Transverse colon (tissue), 4 donors: ENCODE results near the gene THOC7.

Experiments used
- POLR2A ChIP-seq: fragments of 450-650 bp; IDR thresholded peaks from one replicate; pipeline ENCODE4 v1.6.1; 2016; ENCODE audit warnings: antibody characterized with exemption, mild to moderate bottlenecking, moderate library complexity
- POLR2AphosphoS5 ChIP-seq, 3 donors: sonication (generic); formaldehyde crosslinking; IDR thresholded peaks; one replicate each; pipeline ENCODE4 v1.6.1; 2016; ENCODE audit warnings: antibody characterized with exemption in 3 of 3
- TF ChIP-seq, protein P1 (sequence below), 5 experiments: fragments of 200-600 bp in 3 of 5; fragments of 450-650 bp in 2 of 5; sonication (generic) in 3 of 5; IDR thresholded peaks; 1 replicate in 2 of 5; 2 replicates in 3 of 5; pipeline ENCODE4 v1.5.1; 2016 to 2017; ENCODE audit warnings: antibody characterized with exemption in 5 of 5, inconsistent platforms in 3 of 5, mild to moderate bottlenecking in 2 of 5, moderate library complexity in 1 of 5

DNA sequence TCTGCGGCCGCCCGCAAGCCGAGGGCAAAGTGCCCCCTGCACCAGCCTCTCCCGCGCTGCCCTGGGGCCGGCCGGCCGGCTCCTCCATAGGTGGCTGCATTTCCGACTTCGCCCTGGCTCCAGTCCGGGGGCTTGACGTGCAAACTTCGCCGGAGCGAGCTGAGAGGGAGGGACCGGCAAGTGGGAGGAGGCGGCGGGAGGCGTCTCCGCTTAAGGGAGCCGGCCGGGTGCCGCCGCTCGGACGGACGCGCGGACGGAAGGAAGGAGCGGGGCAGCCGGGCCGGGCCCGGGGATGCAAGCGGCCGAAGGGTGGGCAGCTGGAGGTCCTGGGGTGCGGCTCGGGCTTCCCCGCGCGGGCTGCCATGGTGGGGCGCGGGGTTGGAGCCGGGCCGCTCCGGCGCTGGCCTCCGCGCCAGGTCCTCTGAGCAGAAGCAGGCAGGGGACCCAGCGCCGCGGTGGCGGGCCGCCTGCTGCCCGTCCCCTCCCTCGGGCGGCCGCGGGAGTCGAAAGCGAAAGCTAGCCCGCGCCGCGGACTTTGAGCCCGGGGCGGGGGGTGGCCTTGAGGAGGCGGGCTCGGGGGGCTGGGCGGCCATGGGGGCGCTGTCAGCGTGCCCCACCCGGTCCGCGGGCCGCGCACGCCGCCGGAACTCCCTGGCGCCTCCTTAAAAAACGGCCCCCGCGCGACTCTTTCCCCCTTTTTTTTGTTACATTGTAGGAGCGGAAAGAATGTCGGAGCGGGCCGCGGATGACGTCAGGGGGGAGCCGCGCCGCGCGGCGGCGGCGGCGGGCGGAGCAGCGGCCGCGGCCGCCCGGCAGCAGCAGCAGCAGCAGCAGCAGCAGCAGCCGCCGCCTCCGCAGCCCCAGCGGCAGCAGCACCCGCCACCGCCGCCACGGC, 48.5 kb upstream of the THOC7 start, which contains the start of gene SCAANT1:
- TF ChIP-seq POLR2AphosphoS5 (IDR thresholded peaks at IDR 0.05), result peak; percentile 53 to 78 (median 77)
- TF ChIP-seq, protein P1, sequence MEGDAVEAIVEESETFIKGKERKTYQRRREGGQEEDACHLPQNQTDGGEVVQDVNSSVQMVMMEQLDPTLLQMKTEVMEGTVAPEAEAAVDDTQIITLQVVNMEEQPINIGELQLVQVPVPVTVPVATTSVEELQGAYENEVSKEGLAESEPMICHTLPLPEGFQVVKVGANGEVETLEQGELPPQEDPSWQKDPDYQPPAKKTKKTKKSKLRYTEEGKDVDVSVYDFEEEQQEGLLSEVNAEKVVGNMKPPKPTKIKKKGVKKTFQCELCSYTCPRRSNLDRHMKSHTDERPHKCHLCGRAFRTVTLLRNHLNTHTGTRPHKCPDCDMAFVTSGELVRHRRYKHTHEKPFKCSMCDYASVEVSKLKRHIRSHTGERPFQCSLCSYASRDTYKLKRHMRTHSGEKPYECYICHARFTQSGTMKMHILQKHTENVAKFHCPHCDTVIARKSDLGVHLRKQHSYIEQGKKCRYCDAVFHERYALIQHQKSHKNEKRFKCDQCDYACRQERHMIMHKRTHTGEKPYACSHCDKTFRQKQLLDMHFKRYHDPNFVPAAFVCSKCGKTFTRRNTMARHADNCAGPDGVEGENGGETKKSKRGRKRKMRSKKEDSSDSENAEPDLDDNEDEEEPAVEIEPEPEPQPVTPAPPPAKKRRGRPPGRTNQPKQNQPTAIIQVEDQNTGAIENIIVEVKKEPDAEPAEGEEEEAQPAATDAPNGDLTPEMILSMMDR (IDR thresholded peaks at IDR 0.05), result peak in 3 of 5 experiments; percentile 7 to 51 (median 46)
- peak; percentile 73 for TF ChIP-seq POLR2A
